Measurements from ENCODE around the gene DCAF10.
"Not testable (repeated sequence)": the region's sequence is repeated elsewhere in the genome, so short reads cannot be mapped to it uniquely, and the experiment has no call there.

DCAF10 gene

DNA sequence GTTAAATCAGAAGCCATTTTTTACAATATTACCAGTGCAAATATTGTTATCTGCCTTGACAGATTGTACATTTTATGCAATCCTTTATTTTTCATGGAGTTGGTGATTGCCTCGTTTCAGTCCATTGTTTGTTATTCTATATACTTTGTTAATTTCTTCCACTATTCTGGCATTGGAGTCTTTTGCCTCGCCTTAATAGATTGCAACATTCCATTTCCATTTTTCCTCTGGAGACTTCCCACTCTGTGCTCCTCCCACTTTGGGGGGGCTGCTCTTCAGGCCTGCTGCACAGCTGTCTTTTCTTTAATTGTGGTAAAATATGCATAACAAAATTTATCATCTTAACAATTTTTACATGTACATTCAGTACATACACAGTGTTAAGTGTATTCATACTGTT is 4.4 kb upstream of the DCAF10 start:
- DNase-seq: no peak

DNA sequence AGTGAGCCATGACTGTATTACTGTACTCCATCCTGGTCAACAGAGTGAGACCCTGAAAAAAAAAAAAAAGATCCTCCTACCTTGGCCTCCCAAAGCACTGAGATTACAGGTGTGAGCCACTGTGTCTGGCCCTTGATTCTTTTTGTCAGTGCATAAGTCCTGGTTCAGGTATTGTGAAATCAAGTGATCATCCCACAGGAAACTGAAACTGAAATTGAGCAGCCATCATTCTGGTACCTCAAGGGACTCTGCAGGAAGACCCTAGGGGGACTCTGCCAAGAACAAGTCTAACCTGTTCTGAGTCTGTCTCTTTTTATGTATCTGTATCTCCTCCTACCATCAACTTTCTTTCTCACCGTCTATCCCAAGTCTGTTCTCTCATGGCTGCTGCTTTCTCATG is 1.9 kb upstream of the DCAF10 start:
- no peak for DNase-seq

GRCh38 chr9:37801287-37801850 is 772 bp downstream of the DCAF10 start:
- DNase-seq: no peak

GRCh38 chr9:37801959-37802711 is 1.5 kb downstream of the DCAF10 start:
- no peak for DNase-seq

DNA sequence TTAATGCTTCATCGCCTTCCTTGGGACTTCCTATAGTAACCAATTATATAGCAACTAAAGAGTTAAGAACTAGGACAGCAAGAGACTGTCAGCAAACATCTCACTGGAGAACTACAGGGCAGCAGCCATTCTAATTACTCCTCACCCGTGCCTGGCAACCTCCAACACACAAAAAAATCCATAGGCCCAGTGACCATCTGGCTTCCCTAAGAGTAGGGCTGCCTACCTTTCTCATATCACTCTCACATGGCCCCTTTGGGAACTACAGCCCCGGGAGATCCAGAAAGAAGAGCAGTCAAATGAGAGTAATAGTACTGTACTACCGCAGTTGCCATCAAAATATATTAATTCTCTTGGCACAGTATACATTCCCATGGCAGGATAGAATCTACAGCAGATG is 5.7 kb downstream of the DCAF10 start:
- no peak for DNase-seq

DNA sequence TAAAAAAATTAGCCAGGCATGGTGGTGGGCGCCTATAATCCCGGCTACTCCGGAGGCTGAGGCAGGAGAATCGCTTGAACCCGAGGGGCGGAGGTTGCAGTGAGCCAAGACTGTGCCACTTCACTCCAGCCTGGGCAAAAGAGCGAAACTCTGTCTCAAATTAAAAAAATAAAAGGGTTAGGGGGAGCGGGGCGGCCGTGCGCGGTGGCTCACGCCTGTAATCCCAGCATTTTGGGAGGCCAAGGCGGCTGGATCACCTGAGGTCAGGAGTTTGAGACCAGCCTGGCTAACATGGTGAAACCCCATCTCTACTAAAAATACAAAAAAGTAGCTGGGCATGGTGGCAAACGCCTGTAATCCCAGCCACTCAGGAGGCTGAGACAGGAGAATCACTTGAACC is 9.1 kb downstream of the DCAF10 start:
- DNase-seq: not testable (repeated sequence)

- no peak for DNase-seq
Measured at GRCh38 chr9:37811906-37812476, 11.4 kb downstream of the DCAF10 start.

- no peak for DNase-seq
Measured at GRCh38 chr9:37812773-37813379, 12.3 kb downstream of the DCAF10 start.

DNA sequence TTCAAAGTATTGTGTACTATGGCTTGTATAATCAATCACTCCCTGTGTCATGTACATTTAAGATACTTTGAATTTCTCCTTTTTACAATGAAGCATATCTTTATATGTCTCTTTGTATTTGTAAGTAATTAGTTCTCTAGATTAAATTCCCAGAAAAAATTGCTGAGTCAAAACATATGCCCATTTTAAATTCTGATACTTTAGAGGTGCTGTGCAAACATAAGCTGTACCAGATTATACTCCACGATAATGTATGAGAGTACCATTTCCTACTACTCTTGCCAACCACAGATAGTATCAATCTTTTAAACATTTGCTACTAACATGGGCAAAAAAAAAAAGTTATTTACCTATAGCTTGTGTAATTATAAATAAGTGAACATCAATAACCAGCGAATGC is 18.3 kb downstream of the DCAF10 start:
- no peak for DNase-seq

DNA sequence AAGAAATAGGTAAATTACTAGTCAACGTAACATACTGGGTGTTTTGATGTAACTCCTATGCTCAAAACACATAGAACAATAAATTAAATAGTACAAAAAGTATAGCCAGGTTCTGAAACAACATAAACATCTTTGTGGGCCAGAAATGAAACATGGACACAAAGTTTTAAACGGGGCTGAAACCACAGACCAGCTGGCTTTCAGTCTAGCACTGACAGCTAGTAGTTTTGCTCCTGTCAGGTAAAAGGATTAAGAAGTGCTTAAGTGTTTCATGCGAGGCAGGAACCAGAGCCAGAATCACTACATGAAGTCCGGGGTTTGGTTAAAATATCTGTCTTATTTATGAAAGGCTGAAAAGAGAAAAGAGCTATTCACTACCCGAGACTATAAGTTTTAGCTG is 19.5 kb downstream of the DCAF10 start:
- DNase-seq: no peak

- not testable (repeated sequence) for DNase-seq
Measured at GRCh38 chr9:37825174-37825573, 24.6 kb downstream of the DCAF10 start.

- DNase-seq: no peak
Measured at GRCh38 chr9:37827483-37828165, 27.0 kb downstream of the DCAF10 start.

DNA sequence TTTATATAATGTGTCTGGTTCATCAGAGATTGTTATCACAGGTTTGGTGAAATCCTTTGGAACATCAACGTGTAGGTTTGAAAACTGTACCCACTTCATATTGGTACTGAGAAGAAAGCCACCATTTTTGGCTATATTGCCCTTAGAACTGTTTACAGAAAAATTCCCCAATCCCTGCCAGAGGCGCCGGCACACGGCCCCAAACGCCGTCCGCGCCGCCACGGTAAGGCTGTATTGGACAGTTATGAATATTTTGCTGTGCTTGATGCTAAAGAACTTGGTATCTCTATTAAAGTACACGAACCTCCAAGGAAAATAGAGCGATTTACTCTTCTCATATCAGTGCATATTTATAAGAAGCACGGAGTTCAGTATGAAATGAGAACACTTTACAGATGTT is 35.2 kb downstream of the DCAF10 start:
- no peak for DNase-seq

- no peak for DNase-seq
Measured at GRCh38 chr9:37836386-37836785, 35.8 kb downstream of the DCAF10 start.

GRCh38 chr9:37839496-37840461 is 39.2 kb downstream of the DCAF10 start:
- DNase-seq: no peak

DNA sequence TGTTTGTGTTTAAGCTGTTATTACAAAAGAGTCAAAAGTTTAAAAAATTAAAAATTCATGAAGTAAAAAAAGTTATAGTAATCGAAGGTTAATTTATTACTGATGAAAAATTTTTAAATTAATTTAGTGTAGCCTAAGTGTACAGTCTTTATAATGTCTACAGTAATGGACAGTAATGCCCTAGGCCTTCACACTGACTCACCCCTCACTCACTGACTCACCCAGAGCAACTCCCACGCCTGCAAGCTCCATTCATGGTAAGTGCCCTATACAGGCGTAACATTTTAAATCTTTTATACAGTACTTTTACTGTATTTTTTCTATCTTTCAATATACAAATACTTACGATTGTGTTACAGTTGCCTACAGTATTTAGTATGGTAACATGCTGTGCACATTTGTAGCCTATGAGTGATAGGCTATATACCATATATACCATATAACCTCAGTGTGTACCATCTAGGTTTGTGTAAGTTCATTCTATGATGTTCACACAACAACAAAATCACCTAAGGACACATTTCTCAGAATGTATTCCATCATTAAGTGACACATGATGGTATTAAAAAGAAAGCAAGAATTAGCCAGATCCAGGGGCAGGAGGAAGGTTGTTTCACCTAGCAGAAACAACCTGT is 40.1 kb downstream of the DCAF10 start:
- DNase-seq: no peak

- DNase-seq: no peak
Measured at GRCh38 chr9:37852222-37852621, 51.6 kb downstream of the DCAF10 start.

DNA sequence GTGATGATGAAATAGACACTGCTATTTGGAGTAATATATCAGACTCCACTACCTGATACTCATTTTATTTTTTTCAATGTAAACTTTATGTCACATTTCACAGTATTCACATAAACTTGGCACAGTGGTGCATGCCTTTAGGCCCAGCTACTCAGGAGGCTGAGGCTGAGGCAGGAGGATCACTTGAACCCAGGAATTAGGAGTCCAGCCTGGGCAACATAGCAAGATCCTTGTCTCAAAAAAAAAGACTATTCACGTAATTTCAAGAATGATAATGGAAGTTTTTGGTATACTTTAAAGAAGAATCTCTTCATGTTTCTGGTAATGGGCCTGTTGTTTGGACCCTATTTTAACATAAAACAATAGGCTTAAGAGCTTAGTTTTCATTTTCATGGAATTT is 56.0 kb downstream of the DCAF10 start:
- no peak for DNase-seq

DNA sequence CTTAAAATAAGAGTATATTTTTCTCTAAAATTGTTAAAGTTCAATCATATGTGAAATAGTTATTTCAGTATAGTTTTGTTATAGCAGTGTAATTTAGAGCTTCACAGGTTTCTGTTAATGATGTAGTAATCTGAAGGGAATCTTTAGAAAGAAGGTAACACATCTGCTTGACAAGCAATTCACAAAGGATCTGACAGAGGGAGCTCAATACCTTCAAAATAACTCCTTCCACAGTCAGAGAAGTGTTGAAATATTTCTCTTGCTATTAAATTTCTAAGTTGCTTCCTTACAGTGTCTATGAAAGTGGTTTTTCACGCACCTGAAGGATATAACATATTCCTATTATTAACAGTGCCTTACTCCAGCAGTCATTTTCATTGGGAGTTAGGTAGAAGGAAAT is 58.4 kb downstream of the DCAF10 start:
- DNase-seq: no peak

- DNase-seq: no peak
Measured at GRCh38 chr9:37862530-37862929, 61.9 kb downstream of the DCAF10 start.

GRCh38 chr9:37870081-37870798 is 69.6 kb downstream of the DCAF10 start:
- no peak for DNase-seq

All from activated naive CD4-positive, alpha-beta T cell (primary cell).